Testis (tissue), 2 donors: ENCODE measurements around the gene MYO1B.

Experiments used
- POLR2A ChIP-seq: fragments of 450-650 bp; IDR thresholded peaks from one replicate; pipeline ENCODE4 v1.6.1; 2017; ENCODE audit warnings: antibody characterized with exemption, mild to moderate bottlenecking, moderate library complexity
- TF ChIP-seq, protein P1 (sequence below), 3 experiments: fragments of 450-650 bp in 2 of 3; fragments of 200-600 bp in 1 of 3; sonication (generic) in 1 of 3; IDR thresholded peaks; one replicate each; pipeline ENCODE4 v1.5.1; 2016 to 2019; ENCODE audit warnings: antibody characterized with exemption in 3 of 3, mild to moderate bottlenecking in 2 of 3, moderate library complexity in 1 of 3

GRCh38 chr2:191308026-191308425 lies 62.8 kb downstream of the MYO1B start:
- TF ChIP-seq, protein P1, sequence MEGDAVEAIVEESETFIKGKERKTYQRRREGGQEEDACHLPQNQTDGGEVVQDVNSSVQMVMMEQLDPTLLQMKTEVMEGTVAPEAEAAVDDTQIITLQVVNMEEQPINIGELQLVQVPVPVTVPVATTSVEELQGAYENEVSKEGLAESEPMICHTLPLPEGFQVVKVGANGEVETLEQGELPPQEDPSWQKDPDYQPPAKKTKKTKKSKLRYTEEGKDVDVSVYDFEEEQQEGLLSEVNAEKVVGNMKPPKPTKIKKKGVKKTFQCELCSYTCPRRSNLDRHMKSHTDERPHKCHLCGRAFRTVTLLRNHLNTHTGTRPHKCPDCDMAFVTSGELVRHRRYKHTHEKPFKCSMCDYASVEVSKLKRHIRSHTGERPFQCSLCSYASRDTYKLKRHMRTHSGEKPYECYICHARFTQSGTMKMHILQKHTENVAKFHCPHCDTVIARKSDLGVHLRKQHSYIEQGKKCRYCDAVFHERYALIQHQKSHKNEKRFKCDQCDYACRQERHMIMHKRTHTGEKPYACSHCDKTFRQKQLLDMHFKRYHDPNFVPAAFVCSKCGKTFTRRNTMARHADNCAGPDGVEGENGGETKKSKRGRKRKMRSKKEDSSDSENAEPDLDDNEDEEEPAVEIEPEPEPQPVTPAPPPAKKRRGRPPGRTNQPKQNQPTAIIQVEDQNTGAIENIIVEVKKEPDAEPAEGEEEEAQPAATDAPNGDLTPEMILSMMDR (IDR thresholded peaks at IDR 0.05), result no peak
- TF ChIP-seq POLR2A, result no peak
